ENCODE measurements around the gene ACAP2. TPM values are rescaled to one million over a fixed set of nuclear protein-coding genes. Genes with fewer than 3 reads are reported as not detected.

Gene ACAP2
- total RNA-seq, 1 donor from 2014 or later, result 39.0 TPM

DNA sequence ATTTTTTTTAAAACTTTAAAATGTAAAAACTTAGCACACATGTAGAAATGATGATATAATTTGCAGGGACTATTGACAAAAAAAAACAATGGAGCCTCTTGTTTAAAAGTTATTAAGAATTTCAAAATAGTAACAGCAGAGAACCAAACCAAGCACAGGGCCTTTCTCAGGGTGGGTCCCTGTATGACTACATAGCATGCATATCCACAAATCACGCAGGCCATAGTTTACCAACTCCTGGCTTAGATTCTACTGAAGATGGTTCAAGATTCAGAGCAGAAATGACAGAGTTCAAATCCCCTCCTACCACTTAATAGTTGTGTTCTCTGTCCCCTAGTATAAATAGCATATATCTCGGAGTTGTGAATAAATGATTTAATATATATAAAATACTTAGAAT lies 19.0 kb downstream of the ACAP2 start:
- H3K4me3 ChIP-seq (ENCODE audit: low read depth, low read length), result no peak overlapping the region
- H3K27me3 ChIP-seq (ENCODE audit: control insufficient read depth, insufficient read depth, low read length), result no peaks in the 10 kb centered on the region
- no peaks in the 10 kb centered on the region for H3K36me3 ChIP-seq (ENCODE audit: control insufficient read depth, insufficient read depth, low read length)
- TF ChIP-seq, protein P1, sequence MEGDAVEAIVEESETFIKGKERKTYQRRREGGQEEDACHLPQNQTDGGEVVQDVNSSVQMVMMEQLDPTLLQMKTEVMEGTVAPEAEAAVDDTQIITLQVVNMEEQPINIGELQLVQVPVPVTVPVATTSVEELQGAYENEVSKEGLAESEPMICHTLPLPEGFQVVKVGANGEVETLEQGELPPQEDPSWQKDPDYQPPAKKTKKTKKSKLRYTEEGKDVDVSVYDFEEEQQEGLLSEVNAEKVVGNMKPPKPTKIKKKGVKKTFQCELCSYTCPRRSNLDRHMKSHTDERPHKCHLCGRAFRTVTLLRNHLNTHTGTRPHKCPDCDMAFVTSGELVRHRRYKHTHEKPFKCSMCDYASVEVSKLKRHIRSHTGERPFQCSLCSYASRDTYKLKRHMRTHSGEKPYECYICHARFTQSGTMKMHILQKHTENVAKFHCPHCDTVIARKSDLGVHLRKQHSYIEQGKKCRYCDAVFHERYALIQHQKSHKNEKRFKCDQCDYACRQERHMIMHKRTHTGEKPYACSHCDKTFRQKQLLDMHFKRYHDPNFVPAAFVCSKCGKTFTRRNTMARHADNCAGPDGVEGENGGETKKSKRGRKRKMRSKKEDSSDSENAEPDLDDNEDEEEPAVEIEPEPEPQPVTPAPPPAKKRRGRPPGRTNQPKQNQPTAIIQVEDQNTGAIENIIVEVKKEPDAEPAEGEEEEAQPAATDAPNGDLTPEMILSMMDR (IDR thresholded peaks at IDR 0.05; ENCODE audit: insufficient read depth, low read length, poor library complexity, severe bottlenecking), result no peak
- DNase-seq (ENCODE audit: low read depth), result no peak

DNA sequence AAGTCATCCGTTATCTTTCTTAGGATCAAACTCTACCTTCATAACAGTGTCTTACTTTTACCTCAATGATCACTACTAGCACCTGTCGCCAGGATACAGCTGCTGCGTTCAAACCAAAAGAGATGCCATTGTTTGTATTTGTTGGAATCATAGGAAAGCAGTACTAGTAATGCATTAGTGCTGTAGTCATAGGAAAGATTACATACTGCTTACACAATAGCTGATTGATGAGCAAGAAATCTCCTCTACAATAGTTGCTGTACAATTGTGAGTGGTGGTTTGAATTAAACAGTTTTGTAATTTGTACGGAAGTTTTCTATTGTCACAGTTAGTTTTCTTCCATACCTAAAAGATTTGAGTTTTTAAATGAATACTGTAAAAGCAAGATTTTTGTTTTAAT lies 21.4 kb downstream of the ACAP2 start:
- Histone ChIP-seq H3K36me3 (ENCODE audit: control insufficient read depth, insufficient read depth, low read length) (no peaks in the 10 kb centered on the region), H3K27me3 (ENCODE audit: control insufficient read depth, insufficient read depth, low read length) (no peaks in the 10 kb centered on the region), H3K4me3 (ENCODE audit: low read depth, low read length) (no peak overlapping the region)
- DNase-seq (ENCODE audit: low read depth), result no peak
- TF ChIP-seq, protein P1 (IDR thresholded peaks at IDR 0.05; ENCODE audit: insufficient read depth, low read length, poor library complexity, severe bottlenecking), result no peak

DNA sequence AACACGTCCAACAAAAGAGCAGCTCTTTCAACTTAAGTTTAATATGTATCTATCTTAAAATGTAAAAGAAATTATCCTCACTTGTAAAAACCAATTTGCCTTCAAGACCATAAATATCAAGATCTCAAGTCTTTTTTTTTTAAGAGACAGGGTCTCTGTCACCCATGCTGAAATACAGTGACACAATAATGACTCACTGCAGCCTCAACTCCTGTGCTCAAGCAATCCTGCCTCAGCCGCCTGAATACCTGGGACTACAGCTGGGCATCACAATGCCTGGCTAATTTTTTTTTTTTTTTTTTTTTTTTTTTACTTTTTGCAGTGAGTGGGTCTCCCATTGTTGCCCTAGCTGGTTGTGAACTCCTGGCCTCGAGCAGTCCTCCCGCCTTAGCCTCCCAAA lies 26.0 kb downstream of the ACAP2 start:
- Histone ChIP-seq H3K27me3 (ENCODE audit: control insufficient read depth, insufficient read depth, low read length) (no peaks in the 10 kb centered on the region), H3K36me3 (ENCODE audit: control insufficient read depth, insufficient read depth, low read length) (no peaks in the 10 kb centered on the region), H3K4me3 (ENCODE audit: low read depth, low read length) (no peak overlapping the region)
- TF ChIP-seq, protein P1 (IDR thresholded peaks at IDR 0.05; ENCODE audit: insufficient read depth, low read length, poor library complexity, severe bottlenecking), result no peak
- DNase-seq (ENCODE audit: low read depth), result no peak

DNA sequence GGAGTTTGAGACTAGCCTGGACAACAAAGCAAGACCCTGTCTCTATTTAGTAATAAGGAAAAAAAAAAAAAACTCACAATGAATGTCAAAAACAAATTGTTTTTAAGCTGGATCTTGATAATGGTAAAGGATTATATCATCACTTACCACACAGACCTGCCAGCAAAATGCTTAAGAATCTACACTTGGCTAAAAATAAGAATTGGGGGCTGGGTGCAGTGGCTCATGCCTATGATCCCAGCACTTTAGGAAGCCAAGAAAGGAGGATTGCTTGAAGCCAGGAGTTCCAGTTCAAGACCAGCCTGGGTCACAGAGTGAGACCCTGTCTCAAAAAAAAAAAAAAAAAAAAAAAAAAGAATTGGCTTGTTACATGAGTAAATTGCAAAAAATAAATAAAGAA lies 31.0 kb downstream of the ACAP2 start:
- no peak for DNase-seq (ENCODE audit: low read depth)
- Histone ChIP-seq H3K36me3 (ENCODE audit: control insufficient read depth, insufficient read depth, low read length) (no peaks in the 10 kb centered on the region), H3K4me3 (ENCODE audit: low read depth, low read length) (no peak overlapping the region), H3K27me3 (ENCODE audit: control insufficient read depth, insufficient read depth, low read length) (no peaks in the 10 kb centered on the region)
- TF ChIP-seq, protein P1 (IDR thresholded peaks at IDR 0.05; ENCODE audit: insufficient read depth, low read length, poor library complexity, severe bottlenecking), result no peak

DNA sequence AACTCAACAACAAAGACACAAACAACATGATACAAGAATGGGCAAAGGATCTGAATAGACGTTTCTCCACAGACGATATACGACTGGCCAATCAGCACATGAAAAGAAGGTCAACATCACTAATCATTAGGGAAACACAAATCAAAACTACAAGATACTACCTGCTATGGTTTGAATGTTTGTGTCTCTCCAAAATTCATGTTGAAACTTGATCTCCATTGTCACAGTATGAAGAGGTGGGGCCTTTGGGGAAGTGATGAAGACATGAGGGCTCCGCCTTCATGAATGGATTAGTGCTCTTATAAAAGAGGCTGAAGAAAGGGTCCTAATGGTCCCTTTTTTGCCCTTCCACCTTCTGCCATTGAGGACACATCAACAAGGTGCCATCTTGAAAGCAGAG lies 32.3 kb downstream of the ACAP2 start:
- TF ChIP-seq, protein P1 (IDR thresholded peaks at IDR 0.05; ENCODE audit: insufficient read depth, low read length, poor library complexity, severe bottlenecking), result no peak
- H3K27me3 ChIP-seq (ENCODE audit: control insufficient read depth, insufficient read depth, low read length), result no peaks in the 10 kb centered on the region
- H3K36me3 ChIP-seq (ENCODE audit: control insufficient read depth, insufficient read depth, low read length), result no peaks in the 10 kb centered on the region
- DNase-seq (ENCODE audit: low read depth), result no peak
- H3K4me3 ChIP-seq (ENCODE audit: low read depth, low read length), result no peak overlapping the region

DNA sequence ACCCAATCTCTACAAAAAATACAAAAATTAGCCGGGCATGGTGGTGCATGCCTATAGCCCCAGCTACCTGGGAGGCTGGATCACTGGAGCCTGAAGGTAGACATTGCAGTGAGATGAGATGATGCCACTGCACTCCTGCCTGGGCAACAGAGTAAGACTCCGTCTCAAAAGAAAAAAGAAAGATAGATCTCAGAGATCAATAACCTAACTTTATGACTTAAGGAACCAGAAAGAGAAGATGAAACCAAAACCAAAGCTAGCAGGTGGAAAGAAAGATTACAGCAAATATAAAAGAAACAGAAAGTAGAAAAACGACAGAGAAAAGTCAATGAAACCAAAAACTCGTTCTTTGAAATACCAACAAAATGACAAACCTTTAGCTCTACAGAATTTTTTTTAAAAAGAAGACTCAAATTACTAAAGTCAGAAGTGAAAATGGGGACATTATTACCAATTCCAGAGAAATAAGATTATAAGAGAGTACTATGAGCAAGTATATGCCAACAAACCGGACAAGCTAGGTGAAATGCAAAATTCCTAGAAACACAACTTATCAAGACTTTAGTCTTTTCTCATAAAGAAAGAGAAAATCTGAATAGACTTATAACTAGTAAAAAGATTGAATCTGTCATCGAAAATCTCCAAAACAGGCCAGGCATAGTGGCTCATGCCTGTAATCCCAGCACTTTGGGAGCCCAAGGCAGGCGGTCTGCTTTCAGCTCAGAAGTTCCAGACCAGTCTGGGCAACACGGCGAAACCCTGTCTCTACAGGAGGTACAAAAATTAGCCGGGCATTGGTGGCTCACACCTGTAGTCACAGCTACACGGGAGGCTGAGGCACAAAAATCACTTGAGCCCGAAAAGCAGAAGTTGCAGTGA lies 35.0 kb downstream of the ACAP2 start:
- TF ChIP-seq, protein P1 (IDR thresholded peaks at IDR 0.05; ENCODE audit: insufficient read depth, low read length, poor library complexity, severe bottlenecking), result no peak
- H3K27me3 ChIP-seq (ENCODE audit: control insufficient read depth, insufficient read depth, low read length), result no peaks in the 10 kb centered on the region
- H3K4me3 ChIP-seq (ENCODE audit: low read depth, low read length), result no peak overlapping the region
- H3K36me3 ChIP-seq (ENCODE audit: control insufficient read depth, insufficient read depth, low read length), result no peaks in the 10 kb centered on the region
- DNase-seq (ENCODE audit: low read depth), result no peak

Measured in kidney epithelial cell (primary cell).